ENCODE results near the gene CUEDC1. TPM values are rescaled to one million over a fixed set of nuclear protein-coding genes. Genes with fewer than 3 reads are reported as not detected.

The CUEDC1 gene
- total and polyA plus RNA-seq, 2 donors (not counting 1 experiment from before 2014, with no cell fraction given) = 0.57 TPM; not detected in 1

GRCh38 chr17:57842280-57842679, 112.9 kb downstream of the CUEDC1 start:
- Histone ChIP-seq H3K9ac (ENCODE audit: low read length) (no peak overlapping the region), H3K36me3 (replicated peaks in 1 of 2; ENCODE audit: control extremely low read depth in 1 of 2, control insufficient read depth in 1 of 2, extremely low read depth in 1 of 2, insufficient read depth in 2 of 2, low read length in 1 of 2) (peaks cover 16 to 41% of the 10 kb centered on the region in 2 experiments), H3K27me3 (replicated peaks in 1 of 4; ENCODE audit: control extremely low read depth in 1 of 4, control insufficient read depth in 3 of 4, insufficient read depth in 4 of 4, low read length in 3 of 4) (no peaks in the 10 kb centered on the region), H3K4me3 (ENCODE audit: control extremely low read depth in 1 of 5, extremely low read depth in 1 of 5, insufficient read depth in 1 of 5, low read depth in 2 of 5, low read length in 4 of 5) (no peak overlapping the region), H4K20me1 (ENCODE audit: control insufficient read depth, insufficient read depth, low read length, poor library complexity, severe bottlenecking) (peaks cover 29% of the 10 kb centered on the region), H3K4me1 (ENCODE audit: control insufficient read depth in 2 of 2, insufficient read depth in 2 of 2, low read length in 2 of 2) (no peaks in the 10 kb centered on the region), H2AFZ (ENCODE audit: insufficient read depth, low read depth, low read length, poor library complexity, severe bottlenecking) (no peak overlapping the region), H3K79me2 (ENCODE audit: control insufficient read depth, insufficient read depth, low read length) (peaks cover 26% of the 10 kb centered on the region), H3K27ac (ENCODE audit: low read length in 2 of 2) (no peak overlapping the region), H3K9me3 (ENCODE audit: control extremely low read depth in 1 of 3, control insufficient read depth in 2 of 3, insufficient read depth in 1 of 3, low read length in 2 of 3) (no peaks in the 10 kb centered on the region), H3K4me2 (replicated peaks; ENCODE audit: low read depth, low read length, poor library complexity, severe bottlenecking) (no peak overlapping the region)
- intact Hi-C loops (cut with micrococcal nuclease) = no loop called here
- ChIA-PET POLR2A (no interaction called here), CTCF (interaction anchor here (0.5 to 1.5 kb wide), 2 partner anchors 8 to 795 kb away, joined by 3 to 5 read pairs; no protein-coding TSS in a partner anchor)
- Mint-ChIP-seq H3K27me3 (no peaks in the 10 kb centered on the region), H3K27ac (no peak overlapping the region), H3K4me3 (no peak overlapping the region), H3K4me1 (peaks cover 7% of the 10 kb centered on the region), H3K9me3 (ENCODE audit: insufficient read depth) (no peaks in the 10 kb centered on the region)
- ATAC-seq (ENCODE audit: low read depth) (no peak), DNase-seq (no peak)
- no CpG with 5 or more reads among the region's 1 CpG for WGBS (ENCODE audit: insufficient coverage)
- no peak for TF ChIP-seq EZH2 (IDR thresholded peaks at IDR 0.05; ENCODE audit: borderline replicate concordance, insufficient read depth, low read depth, low read length, poor library complexity, severe bottlenecking)
- no peak for TF ChIP-seq CTCF (IDR thresholded peaks at IDR 0.05)

GRCh38 chr17:57839571-57839923, 115.7 kb downstream of the CUEDC1 start:
- TF ChIP-seq CTCF (IDR thresholded peaks at IDR 0.05) (no peak), EZH2 (IDR thresholded peaks at IDR 0.05; ENCODE audit: borderline replicate concordance, insufficient read depth, low read depth, low read length, poor library complexity, severe bottlenecking) (no peak)
- no peaks in the 10 kb centered on the region for H3K27me3 ChIP-seq (replicated peaks in 1 of 4; ENCODE audit: control extremely low read depth in 1 of 4, control insufficient read depth in 3 of 4, insufficient read depth in 4 of 4, low read length in 3 of 4)
- H3K36me3 ChIP-seq (replicated peaks in 1 of 2; ENCODE audit: control extremely low read depth in 1 of 2, control insufficient read depth in 1 of 2, extremely low read depth in 1 of 2, insufficient read depth in 2 of 2, low read length in 1 of 2) = peaks cover 16 to 28% of the 10 kb centered on the region in 2 experiments
- H3K9me3 ChIP-seq (ENCODE audit: control extremely low read depth in 1 of 3, control insufficient read depth in 2 of 3, insufficient read depth in 1 of 3, low read length in 2 of 3) = no peaks in the 10 kb centered on the region
- POLR2A ChIA-PET = no interaction called here
- H3K9me3 Mint-ChIP-seq (ENCODE audit: insufficient read depth) = no peaks in the 10 kb centered on the region
- no peak overlapping the region for H3K4me2 ChIP-seq (replicated peaks; ENCODE audit: low read depth, low read length, poor library complexity, severe bottlenecking)
- CTCF ChIA-PET = no interaction called here
- ATAC-seq (ENCODE audit: low read depth) (no peak), DNase-seq (no peak)
- H4K20me1 ChIP-seq (ENCODE audit: control insufficient read depth, insufficient read depth, low read length, poor library complexity, severe bottlenecking) = peaks cover 19% of the 10 kb centered on the region
- WGBS (ENCODE audit: insufficient coverage) = 95% methylated on average over 6 of the region's 6 CpGs
- peaks cover 2% of the 10 kb centered on the region for H3K4me1 Mint-ChIP-seq
- H3K27ac Mint-ChIP-seq = no peak overlapping the region
- H2AFZ ChIP-seq (ENCODE audit: insufficient read depth, low read depth, low read length, poor library complexity, severe bottlenecking) = no peak overlapping the region
- no peak overlapping the region for H3K27ac ChIP-seq (ENCODE audit: low read length in 2 of 2)
- H3K27me3 Mint-ChIP-seq = no peaks in the 10 kb centered on the region
- H3K4me1 ChIP-seq (ENCODE audit: control insufficient read depth in 2 of 2, insufficient read depth in 2 of 2, low read length in 2 of 2) = no peaks in the 10 kb centered on the region
- intact Hi-C loops (cut with micrococcal nuclease) = no loop called here
- H3K9ac ChIP-seq (ENCODE audit: low read length) = no peak overlapping the region
- no peak overlapping the region for H3K4me3 ChIP-seq (ENCODE audit: control extremely low read depth in 1 of 5, extremely low read depth in 1 of 5, insufficient read depth in 1 of 5, low read depth in 2 of 5, low read length in 4 of 5)
- H3K4me3 Mint-ChIP-seq = no peak overlapping the region
- peaks cover 13% of the 10 kb centered on the region for H3K79me2 ChIP-seq (ENCODE audit: control insufficient read depth, insufficient read depth, low read length)

All from B cell (primary cell).